HepG2 (cell line): ENCODE results near the gene BHLHE23. TPM values are rescaled to one million over a fixed set of nuclear protein-coding genes. Genes with fewer than 3 reads are reported as not detected.

Experiments used
- ATAC-seq: fragments of 200-7000 bp; cut with Tn5 transposase; 3 replicates; pipeline ENCODE4 v1.9.1; 2020; ENCODE audit warnings: mild to moderate bottlenecking, moderate library complexity
- BruUV-seq: library from RNA; stranded (reverse); fragments of 400-500 nt; replicated peaks from 2 replicates; lab custom pipeline; 2021; lab: Mats Ljungman, UMichigan
- CTCF ChIA-PET: fragments of 300-600 bp; formaldehyde crosslinking; extraction: SDS; loops from one replicate; lab custom pipeline; 2021; ENCODE audit warnings: low total read pairs, inconsistent platforms, low intra/inter-chr PET ratio; lab: Yijun Ruan, JAX
- POLR2A ChIA-PET: fragments of 350-600 bp; sonication (Branson Sonifier 250); formaldehyde crosslinking; loops from one replicate; lab custom pipeline; 2020; ENCODE audit warnings: antibody characterized with exemption, inconsistent platforms; lab: Yijun Ruan, JAX
- DNase-seq: peaks from one replicate; pipeline ENCODE4 v3.0.0-alpha.2; 2015; ENCODE audit warnings: low spot score
- FAIRE-seq: peaks from 3 replicates; lab custom pipeline; 2011; peaks lifted over from hg19 to GRCh38; lab: Jason Lieb, UNC
- H2AFZ ChIP-seq: one replicate; pipeline ENCODE4 v1.6.1; 2011; ENCODE audit warnings: low read length, inconsistent platforms
- H3K27ac ChIP-seq: fragments of 300-600 bp; 3 replicates; pipeline ENCODE4 v1.8.0; 2011; ENCODE audit warnings: mixed run types, mild to moderate bottlenecking, mixed read lengths, low read length, inconsistent platforms; ENCODE audit not compliant: insufficient read depth; ENCODE audit errors: extremely low read length
- H3K27me3 ChIP-seq, 2 experiments: fragments of 200-600 bp in 1 of 2; 2 replicates in 1 of 2; 3 replicates in 1 of 2; pipeline versions ENCODE4 v1.6.0 to v1.8.0; 2011; ENCODE audit warnings: low read length in 2 of 2, mild to moderate bottlenecking in 2 of 2, moderate library complexity in 2 of 2, inconsistent platforms in 1 of 2; ENCODE audit not compliant: insufficient read depth in 2 of 2, control insufficient read depth in 1 of 2
- H3K36me3 ChIP-seq, 2 experiments: fragments of 200-600 bp in 1 of 2; replicated peaks in 1 of 2; 2 replicates in 1 of 2; 3 replicates in 1 of 2; pipeline versions ENCODE4 v1.5.1 to v1.8.0; 2011; ENCODE audit warnings: low read length in 2 of 2, inconsistent platforms in 1 of 2; ENCODE audit not compliant: insufficient read depth in 2 of 2, control insufficient read depth in 1 of 2
- H3K4me1 ChIP-seq: 2 replicates; pipeline ENCODE4 v1.5.1; 2012; ENCODE audit warnings: low read length, inconsistent platforms; ENCODE audit not compliant: insufficient read depth
- H3K4me2 ChIP-seq: 2 replicates; pipeline ENCODE4 v1.6.0; 2011; ENCODE audit warnings: low read depth, low read length, inconsistent platforms
- H3K4me3 ChIP-seq, 3 experiments: fragments of 200-600 bp in 1 of 3; sonication (generic), shearing (Covaris generic) in 1 of 3; replicated peaks in 1 of 3; 2 replicates each; pipeline ENCODE4 v1.5.1; 2011 to 2016; ENCODE audit warnings: low read length in 3 of 3, inconsistent platforms in 2 of 3, low read depth in 2 of 3, mild to moderate bottlenecking in 2 of 3, control low read depth in 1 of 3, mixed read lengths in 1 of 3; ENCODE audit not compliant: insufficient read depth in 1 of 3
- H3K79me2 ChIP-seq: one replicate; pipeline ENCODE4 v1.6.1; 2011; ENCODE audit warnings: low read length, inconsistent platforms; ENCODE audit not compliant: insufficient read depth
- H3K9ac ChIP-seq: 2 replicates; pipeline ENCODE4 v1.6.0; 2011; ENCODE audit warnings: mild to moderate bottlenecking, low read depth, low read length, inconsistent platforms; ENCODE audit not compliant: insufficient read depth
- H3K9me3 ChIP-seq: 2 replicates; pipeline ENCODE4 v1.5.1; 2012; ENCODE audit warnings: mild to moderate bottlenecking, low read length
- H4K20me1 ChIP-seq: 2 replicates; pipeline ENCODE4 v1.6.0; 2011; ENCODE audit warnings: inconsistent platforms, mild to moderate bottlenecking, low read length, moderate library complexity; ENCODE audit not compliant: insufficient read depth
- AGO1 ChIP-seq: fragments of 200-400 bp; formaldehyde crosslinking; IDR thresholded peaks from 2 replicates; pipeline ENCODE4 v1.6.1; 2017; ENCODE audit warnings: mild to moderate bottlenecking, low read depth, low read length, moderate library complexity; ENCODE audit not compliant: poor library complexity, severe bottlenecking
- AHR ChIP-seq: IDR thresholded peaks from 2 replicates; pipeline ENCODE4 v1.6.1; 2018; ENCODE audit warnings: missing genetic modification reagents, missing compliant biosample characterization
- BCL3 ChIP-seq: sonication (generic); formaldehyde crosslinking; IDR thresholded peaks from 2 replicates; pipeline ENCODE4 v1.5.1; 2020; ENCODE audit warnings: mild to moderate bottlenecking, missing genetic modification reagents, moderate library complexity
- HBP1 ChIP-seq: IDR thresholded peaks from 2 replicates; pipeline ENCODE4 v1.6.1; 2016; ENCODE audit warnings: low read depth, control low read depth
- HOXA9 ChIP-seq: sonication (generic); formaldehyde crosslinking; IDR thresholded peaks from 2 replicates; pipeline ENCODE4 v1.8.1; 2022; ENCODE audit warnings: missing genetic modification reagents, mild to moderate bottlenecking, moderate library complexity, borderline replicate concordance
- NFIB ChIP-seq: sonication (generic); formaldehyde crosslinking; IDR thresholded peaks from 2 replicates; pipeline ENCODE4 v1.9.0; 2021; ENCODE audit warnings: missing genetic modification reagents, mild to moderate bottlenecking, borderline replicate concordance
- NPAS2 ChIP-seq: sonication (generic); formaldehyde crosslinking; IDR thresholded peaks from 2 replicates; pipeline ENCODE4 v1.8.0; 2022; ENCODE audit warnings: mild to moderate bottlenecking, missing genetic modification reagents, borderline replicate concordance
- SPEN ChIP-seq: sonication (generic); formaldehyde crosslinking; IDR thresholded peaks from 2 replicates; pipeline ENCODE4 v1.5.1; 2020; ENCODE audit warnings: low read depth, mild to moderate bottlenecking, missing genetic modification reagents
- TGIF2 ChIP-seq: IDR thresholded peaks from 2 replicates; pipeline ENCODE4 v1.6.1; 2016; ENCODE audit warnings: control low read depth, missing compliant biosample characterization
- ZBTB34 ChIP-seq: sonication (generic); formaldehyde crosslinking; IDR thresholded peaks from 2 replicates; pipeline ENCODE4 v1.8.0; 2022; ENCODE audit warnings: mild to moderate bottlenecking, missing genetic modification reagents
- ZNF10 ChIP-seq: sonication (generic); formaldehyde crosslinking; IDR thresholded peaks from 2 replicates; pipeline ENCODE4 v1.4.0; 2020; ENCODE audit warnings: mild to moderate bottlenecking, low read depth, missing genetic modification reagents, borderline replicate concordance
- ZNF121 ChIP-seq: sonication (generic); formaldehyde crosslinking; IDR thresholded peaks from 2 replicates; pipeline ENCODE4 v1.5.0; 2020; ENCODE audit warnings: mild to moderate bottlenecking, missing genetic modification reagents
- ZNF30 ChIP-seq: sonication (generic); formaldehyde crosslinking; IDR thresholded peaks from 2 replicates; pipeline ENCODE4 v1.5.0; 2020; ENCODE audit warnings: mild to moderate bottlenecking, missing genetic modification reagents
- ZSCAN25 ChIP-seq: sonication (generic); formaldehyde crosslinking; IDR thresholded peaks from 2 replicates; pipeline ENCODE4 v1.8.0; 2022; ENCODE audit warnings: mild to moderate bottlenecking, missing genetic modification reagents
- WGBS: methylation state at CpG from one replicate; pipeline ENCODE4 v1.1.6; 2017; ENCODE audit warnings: low lambda C conversion rate; 5-methylcytosine and 5-hydroxymethylcytosine counted together
- in situ Hi-C: cut with HindIII; loops from 2 replicates; pipeline ENCODE4 v1.10.0; 2017; ENCODE audit warnings: low pct_unique_long_range_greater_than_20kb; ENCODE audit not compliant: extremely low pct_ligation_motif_present
- intact Hi-C: fragments of 100-400 bp; cut with micrococcal nuclease; formaldehyde crosslinking; loops from one replicate; pipeline ENCODE4 v1.10.0; 2022; ENCODE audit not compliant: unreplicated experiment
- polyA plus RNA-seq, 8 experiments: library from polyadenylated mRNA; depleted of rRNA in 3 of 8; stranded (reverse) in 7 of 8; unstranded in 1 of 8; fragments of >200 nt; fragmentation: Illumina TruSeq in 4 of 8; extraction: Trizol in 4 of 8; gene quantifications; 2 replicates each; pipeline versions ENCODE4 v1.2.1 to v1.2.3, GENCODE V29; 2011 to 2016; ENCODE audit warnings: low read depth in 4 of 8, missing spikeins in 1 of 8, mixed read lengths in 1 of 8; ENCODE audit not compliant: insufficient read depth in 1 of 8
- total RNA-seq, 5 experiments: library from RNA; depleted of rRNA; stranded (reverse); fragments of >200 nt; fragmentation: Illumina TruSeq; extraction: Trizol; gene quantifications; 2 replicates each; pipeline ENCODE4 v1.2.3, GENCODE V29; 2016; ENCODE audit warnings: low read depth in 1 of 5
- TF ChIP-seq, protein P1 (sequence below): sonication (generic); formaldehyde crosslinking; IDR thresholded peaks from 2 replicates; pipeline ENCODE4 v1.4.0; 2020; ENCODE audit warnings: missing genetic modification reagents, borderline replicate concordance

The BHLHE23 gene
- total and polyA plus RNA-seq, 2 of the 13 experiments (the other 11 are each of a cell fraction or from before 2014, with no cell fraction given): not detected

DNA sequence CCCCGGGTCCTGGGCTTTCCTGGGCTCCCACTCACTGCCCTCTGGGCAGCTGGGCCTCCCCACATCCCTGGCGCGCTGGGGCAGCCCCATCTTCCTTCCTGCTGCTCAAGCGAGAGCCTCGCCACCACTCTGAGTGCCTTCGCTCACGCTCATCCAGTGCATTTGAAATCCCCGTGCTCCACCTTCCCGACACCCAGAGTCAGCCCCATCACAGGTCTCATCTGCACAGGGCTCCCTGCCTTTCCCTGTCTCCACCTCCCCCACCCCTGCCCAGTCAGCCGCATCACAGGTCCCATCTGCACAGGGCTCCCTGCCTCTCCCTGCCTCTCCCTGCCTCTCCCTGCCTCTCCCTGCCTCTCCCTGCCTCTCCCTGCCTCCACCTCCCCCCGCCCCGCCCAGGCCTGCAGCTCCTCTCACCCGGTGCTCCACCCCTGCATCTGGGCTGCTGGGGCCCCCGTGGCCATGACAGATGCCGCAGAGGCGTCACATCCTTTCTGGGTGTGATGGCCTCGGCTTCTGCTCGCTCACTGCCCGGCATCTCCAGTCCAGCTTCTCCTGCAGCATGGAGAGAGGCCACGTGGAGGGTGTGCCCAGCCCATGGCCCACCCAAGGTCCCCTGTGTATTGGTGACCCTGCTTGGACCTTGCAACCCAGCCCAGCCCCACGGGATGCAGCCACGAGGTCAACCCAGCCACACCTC, 9.0 kb upstream of the BHLHE23 start:
- no peak overlapping the region for H3K4me2 ChIP-seq
- H3K4me1 ChIP-seq: no peaks in the 10 kb centered on the region
- no peak for DNase-seq
- H4K20me1 ChIP-seq: peaks cover 6% of the 10 kb centered on the region; the same call in 1 of the 2 replicates
- in situ Hi-C loops (no loop called here), intact Hi-C loops (no loop called here)
- H3K4me3 ChIP-seq: no peak overlapping the region
- H3K27me3 ChIP-seq: peaks cover 41 to 94% of the 10 kb centered on the region in 2 experiments
- peaks cover 8% of the 10 kb centered on the region; the same call in 1 of the 2 replicates for H3K9me3 ChIP-seq
- no peak overlapping the region for H2AFZ ChIP-seq
- no peak overlapping the region for H3K27ac ChIP-seq
- no peak for FAIRE-seq
- no peaks in the 10 kb centered on the region for H3K36me3 ChIP-seq
- 26% methylated on average over 21 of the region's 22 CpGs for WGBS
- no peaks in the 10 kb centered on the region for H3K79me2 ChIP-seq
- ATAC-seq: no peak; the same call in 2 of the 3 replicates
- CTCF ChIA-PET: no interaction called here
- POLR2A ChIA-PET: no interaction called here
- no TSS peak for BruUV-seq
- H3K9ac ChIP-seq: no peak overlapping the region
- TF ChIP-seq NFIB (CRISPR knock-in tag): no peak
- TF ChIP-seq TGIF2 (CRISPR knock-in tag): no peak
- TF ChIP-seq, protein P1, sequence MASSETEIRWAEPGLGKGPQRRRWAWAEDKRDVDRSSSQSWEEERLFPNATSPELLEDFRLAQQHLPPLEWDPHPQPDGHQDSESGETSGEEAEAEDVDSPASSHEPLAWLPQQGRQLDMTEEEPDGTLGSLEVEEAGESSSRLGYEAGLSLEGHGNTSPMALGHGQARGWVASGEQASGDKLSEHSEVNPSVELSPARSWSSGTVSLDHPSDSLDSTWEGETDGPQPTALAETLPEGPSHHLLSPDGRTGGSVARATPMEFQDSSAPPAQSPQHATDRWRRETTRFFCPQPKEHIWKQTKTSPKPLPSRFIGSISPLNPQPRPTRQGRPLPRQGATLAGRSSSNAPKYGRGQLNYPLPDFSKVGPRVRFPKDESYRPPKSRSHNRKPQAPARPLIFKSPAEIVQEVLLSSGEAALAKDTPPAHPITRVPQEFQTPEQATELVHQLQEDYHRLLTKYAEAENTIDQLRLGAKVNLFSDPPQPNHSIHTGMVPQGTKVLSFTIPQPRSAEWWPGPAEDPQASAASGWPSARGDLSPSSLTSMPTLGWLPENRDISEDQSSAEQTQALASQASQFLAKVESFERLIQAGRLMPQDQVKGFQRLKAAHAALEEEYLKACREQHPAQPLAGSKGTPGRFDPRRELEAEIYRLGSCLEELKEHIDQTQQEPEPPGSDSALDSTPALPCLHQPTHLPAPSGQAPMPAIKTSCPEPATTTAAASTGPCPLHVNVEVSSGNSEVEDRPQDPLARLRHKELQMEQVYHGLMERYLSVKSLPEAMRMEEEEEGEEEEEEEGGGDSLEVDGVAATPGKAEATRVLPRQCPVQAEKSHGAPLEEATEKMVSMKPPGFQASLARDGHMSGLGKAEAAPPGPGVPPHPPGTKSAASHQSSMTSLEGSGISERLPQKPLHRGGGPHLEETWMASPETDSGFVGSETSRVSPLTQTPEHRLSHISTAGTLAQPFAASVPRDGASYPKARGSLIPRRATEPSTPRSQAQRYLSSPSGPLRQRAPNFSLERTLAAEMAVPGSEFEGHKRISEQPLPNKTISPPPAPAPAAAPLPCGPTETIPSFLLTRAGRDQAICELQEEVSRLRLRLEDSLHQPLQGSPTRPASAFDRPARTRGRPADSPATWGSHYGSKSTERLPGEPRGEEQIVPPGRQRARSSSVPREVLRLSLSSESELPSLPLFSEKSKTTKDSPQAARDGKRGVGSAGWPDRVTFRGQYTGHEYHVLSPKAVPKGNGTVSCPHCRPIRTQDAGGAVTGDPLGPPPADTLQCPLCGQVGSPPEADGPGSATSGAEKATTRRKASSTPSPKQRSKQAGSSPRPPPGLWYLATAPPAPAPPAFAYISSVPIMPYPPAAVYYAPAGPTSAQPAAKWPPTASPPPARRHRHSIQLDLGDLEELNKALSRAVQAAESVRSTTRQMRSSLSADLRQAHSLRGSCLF (CRISPR knock-in tag): no peak
- TF ChIP-seq HBP1 (CRISPR knock-in tag): no peak
- no peak for TF ChIP-seq ZBTB34 (CRISPR knock-in tag)
- no peak for TF ChIP-seq AHR (CRISPR knock-in tag)
- TF ChIP-seq ZNF121 (CRISPR knock-in tag): no peak
- no peak for TF ChIP-seq BCL3
- TF ChIP-seq AGO1: peak; percentile 13
- TF ChIP-seq ZNF10 (CRISPR knock-in tag): no peak
- no peak for TF ChIP-seq NPAS2 (CRISPR knock-in tag)
- no peak for TF ChIP-seq SPEN (CRISPR knock-in tag)
- TF ChIP-seq ZSCAN25 (CRISPR knock-in tag): peak; percentile 83
- TF ChIP-seq ZNF30: no peak
- no peak for TF ChIP-seq HOXA9 (CRISPR knock-in tag)
